ENCODE measurements around the gene MAK. TPM values are rescaled to one million over a fixed set of nuclear protein-coding genes. Genes with fewer than 3 reads are reported as not detected.
"Not testable (repeated sequence)": the region's sequence is repeated elsewhere in the genome, so short reads cannot be mapped to it uniquely, and the experiment has no call there.

MAK gene
- polyA plus RNA-seq, 2 of the 4 experiments (the other 2 are of a cell fraction) = 0.05 to 0.09 TPM

DNA sequence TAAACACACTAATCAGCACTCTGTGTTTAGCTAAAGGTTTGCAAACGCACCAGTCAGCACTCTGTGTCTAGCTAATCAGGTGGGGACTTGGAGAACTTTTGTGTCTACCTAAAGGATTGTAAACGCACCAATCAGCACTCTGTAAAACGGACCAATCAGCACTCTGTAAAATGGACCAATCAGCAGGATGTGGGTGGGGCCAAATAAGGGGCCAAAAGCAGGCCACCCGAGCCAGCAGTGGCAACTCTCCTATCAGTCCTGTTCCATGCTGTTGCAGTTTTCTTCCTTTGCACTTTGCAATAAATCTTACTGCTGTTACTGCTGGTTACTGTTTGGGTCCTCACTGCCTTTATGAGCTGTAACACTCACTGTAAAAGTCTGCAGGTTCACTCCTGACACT lies 96.7 kb downstream of the MAK start:
- FAIRE-seq; H3K4me2 ChIP-seq; H3K4me3 ChIP-seq; ATAC-seq; H3K4me1 ChIP-seq; DNase-seq (ENCODE audit: low read depth in 1 of 2, low spot score in 1 of 2); H3K27ac ChIP-seq; H3K9me3 ChIP-seq: not testable (repeated sequence)
- WGBS (ENCODE audit: missing lambda C conversion rate) = 90% methylated on average over 4 of the region's 4 CpGs
- CTCF ChIA-PET = interaction anchor here (1.0 kb wide), 1 partner anchor 60 kb away, joined by 5 read pairs; no protein-coding TSS in a partner anchor
- POLR2A ChIA-PET = interaction anchor here (1.2 kb wide), 1 partner anchor 19 kb away, joined by 4 read pairs; the partner anchor contains the start of gene TMEM14C
- peak; percentile 38 for TF ChIP-seq MAFK (IDR thresholded peaks at IDR 0.05; ENCODE audit: partially characterized antibody)

- CTCF ChIA-PET = no interaction called here
- Histone ChIP-seq H3K4me2 (no peak overlapping the region), H3K9me3 (no peaks in the 10 kb centered on the region), H3K4me3 (no peak overlapping the region), H3K27ac (0 out of 6 replicates have a peak overlapping the region, but pooled peaks of 1 of the 2 experiments have one; percentile 0), H3K4me1 (peaks cover 15% of the 10 kb centered on the region)
- TF ChIP-seq FOXS1 (CRISPR knock-in tag; IDR thresholded peaks at IDR 0.05) (no peak), EHMT2 (IDR thresholded peaks at IDR 0.05; ENCODE audit: low read depth) (no peak), EP300 (IDR thresholded peaks at IDR 0.05) (no peak), CBX2 (IDR thresholded peaks at IDR 0.05; ENCODE audit: borderline replicate concordance, low read depth) (no peak), HEYL (CRISPR knock-in tag; IDR thresholded peaks at IDR 0.05) (no peak), RNF2 (IDR thresholded peaks at IDR 0.05; ENCODE audit: borderline replicate concordance, low read depth) (no peak), CEBPB (IDR thresholded peaks at IDR 0.05) (no peak), MAFK (IDR thresholded peaks at IDR 0.05; ENCODE audit: partially characterized antibody) (no peak), NPAS2 (CRISPR knock-in tag; IDR thresholded peaks at IDR 0.05; ENCODE audit: borderline replicate concordance) (no peak), CHD4 (IDR thresholded peaks at IDR 0.05; ENCODE audit: borderline replicate concordance) (no peak)
- ATAC-seq = no peak
- POLR2A ChIA-PET = no interaction called here
- no peak for DNase-seq (ENCODE audit: low read depth in 1 of 2, low spot score in 1 of 2)
- FAIRE-seq = no peak
Measured at GRCh38 chr6:10740061-10740460, 98.3 kb downstream of the MAK start.

DNA sequence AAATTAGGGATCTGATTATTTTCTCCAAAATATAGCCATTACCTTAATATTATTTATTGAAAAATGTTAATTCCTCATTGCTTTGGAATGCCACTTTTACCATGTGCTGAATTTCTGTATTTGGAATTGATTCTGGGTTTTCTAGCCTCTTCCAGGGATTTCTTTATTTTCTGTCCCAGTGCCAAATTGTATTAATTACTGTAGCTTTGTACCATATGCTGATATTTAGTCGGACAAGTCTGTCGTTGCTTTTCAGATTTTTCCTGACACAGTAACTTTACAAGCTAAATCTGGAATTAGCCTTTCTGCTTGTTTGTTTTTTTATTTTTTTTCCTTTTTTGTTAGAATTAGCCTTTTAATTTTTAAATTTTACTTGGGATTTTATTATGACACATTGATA lies 101.6 kb downstream of the MAK start:
- no peak for DNase-seq (ENCODE audit: low read depth in 1 of 2, low spot score in 1 of 2)
- Histone ChIP-seq H3K4me1 (peaks cover 30% of the 10 kb centered on the region), H3K4me3 (no peak overlapping the region), H3K27ac (no peak overlapping the region; a peak in 1 of 6 replicates), H3K4me2 (no peak overlapping the region), H3K9me3 (no peaks in the 10 kb centered on the region)
- WGBS (ENCODE audit: missing lambda C conversion rate) = 87% methylated on average over 2 of the region's 2 CpGs
- FAIRE-seq = no peak
- ChIA-PET CTCF (interaction anchor here (1.4 kb wide), 1 partner anchor 23 kb away, joined by 4 read pairs; no protein-coding TSS in a partner anchor), POLR2A (no interaction called here)
- TF ChIP-seq CEBPB (IDR thresholded peaks at IDR 0.05) = no peak
- TF ChIP-seq ZSCAN20 (CRISPR knock-in tag; IDR thresholded peaks at IDR 0.05) = no peak
- no peak for TF ChIP-seq POLR2A (IDR thresholded peaks at IDR 0.05; ENCODE audit: low read length)
- no peak for TF ChIP-seq JUNB (IDR thresholded peaks at IDR 0.05)
- TF ChIP-seq NPAS2 (CRISPR knock-in tag; IDR thresholded peaks at IDR 0.05; ENCODE audit: borderline replicate concordance) = no peak
- ATAC-seq = no peak

DNA sequence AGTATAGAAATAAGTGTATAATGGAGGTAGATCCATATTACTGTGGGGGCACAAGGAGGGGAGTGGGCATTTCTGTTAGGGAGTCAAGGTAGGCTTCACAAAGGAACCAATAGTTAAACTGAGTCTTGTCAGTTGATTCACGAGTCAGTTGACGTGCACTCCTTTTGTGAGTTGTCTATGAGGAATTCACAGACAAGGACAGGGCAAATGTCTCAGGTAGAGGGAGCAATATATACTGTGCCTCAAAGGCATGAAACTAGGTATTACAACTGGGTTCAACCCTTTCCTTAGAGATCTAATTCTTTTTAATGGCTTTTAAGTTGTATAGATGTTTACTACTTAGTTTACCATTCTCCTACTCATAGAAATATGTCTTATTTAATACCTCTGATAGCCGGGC lies 104.5 kb downstream of the MAK start:
- H3K27ac ChIP-seq = peak overlapping the region; percentile 77 to 90
- H3K4me1 ChIP-seq = peaks cover 30% of the 10 kb centered on the region
- no peak for FAIRE-seq
- ChIA-PET POLR2A (interaction anchor here (3.7 kb wide), 1 partner anchor 11 kb away, joined by 16 read pairs; the partner anchor contains the start of gene TMEM14C), CTCF (interaction anchor here (0.7 to 1.4 kb wide), 2 partner anchors 13 to 224 kb away, joined by 3 read pairs; no protein-coding TSS in a partner anchor)
- H3K9me3 ChIP-seq = no peaks in the 10 kb centered on the region
- WGBS (ENCODE audit: missing lambda C conversion rate) = 74% methylated on average over 3 of the region's 3 CpGs
- TF ChIP-seq GATA3 (IDR thresholded peaks at IDR 0.05; ENCODE audit: borderline replicate concordance) (no peak), EP300 (IDR thresholded peaks at IDR 0.05) (no peak), JUNB (IDR thresholded peaks at IDR 0.05) (no peak), ZFP36 (IDR thresholded peaks at IDR 0.05; ENCODE audit: borderline replicate concordance, partially characterized antibody) (no peak)
- TF ChIP-seq, protein P1, sequence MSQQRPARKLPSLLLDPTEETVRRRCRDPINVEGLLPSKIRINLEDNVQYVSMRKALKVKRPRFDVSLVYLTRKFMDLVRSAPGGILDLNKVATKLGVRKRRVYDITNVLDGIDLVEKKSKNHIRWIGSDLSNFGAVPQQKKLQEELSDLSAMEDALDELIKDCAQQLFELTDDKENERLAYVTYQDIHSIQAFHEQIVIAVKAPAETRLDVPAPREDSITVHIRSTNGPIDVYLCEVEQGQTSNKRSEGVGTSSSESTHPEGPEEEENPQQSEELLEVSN (IDR thresholded peaks at IDR 0.05; ENCODE audit: borderline replicate concordance, low read depth) = no peak
- TF ChIP-seq, protein P2, sequence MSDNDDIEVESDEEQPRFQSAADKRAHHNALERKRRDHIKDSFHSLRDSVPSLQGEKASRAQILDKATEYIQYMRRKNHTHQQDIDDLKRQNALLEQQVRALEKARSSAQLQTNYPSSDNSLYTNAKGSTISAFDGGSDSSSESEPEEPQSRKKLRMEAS (IDR thresholded peaks at IDR 0.05) = no peak
- peak overlapping the region; percentile 86; the same call in 1 of the 3 replicates for H3K4me2 ChIP-seq
- no peak for ATAC-seq
- DNase-seq (ENCODE audit: low read depth in 1 of 2, low spot score in 1 of 2) = no peak
- H3K4me3 ChIP-seq = no peak overlapping the region
